ENCODE results near the gene AQP9.
A peak's percentile ranks its signal among the peaks of the same experiment; 100 is the strongest.

AQP9 gene

GRCh38 chr15:58141894-58142293 lies 3.7 kb downstream of the AQP9 start:
- no peak for DNase-seq (ENCODE audit: low spot score)

GRCh38 chr15:58142827-58143461 lies 4.8 kb downstream of the AQP9 start:
- DNase-seq (ENCODE audit: low spot score) = no peak

- no peak for DNase-seq (ENCODE audit: low spot score)
Observed at GRCh38 chr15:58145606-58146005, 7.4 kb downstream of the AQP9 start.

GRCh38 chr15:58146211-58146610 lies 8.0 kb downstream of the AQP9 start:
- no peak for DNase-seq (ENCODE audit: low spot score)

GRCh38 chr15:58146749-58147148 lies 8.6 kb downstream of the AQP9 start:
- peak; percentile 30 for DNase-seq (ENCODE audit: low spot score)

GRCh38 chr15:58147171-58147611 lies 9.0 kb downstream of the AQP9 start:
- peak; percentile 12 for DNase-seq (ENCODE audit: low spot score)

GRCh38 chr15:58148120-58148519 lies 9.9 kb downstream of the AQP9 start:
- no peak for DNase-seq (ENCODE audit: low spot score)

GRCh38 chr15:58148633-58149445 lies 10.7 kb downstream of the AQP9 start:
- DNase-seq (ENCODE audit: low spot score) = no peak

GRCh38 chr15:58154769-58155168 lies 16.6 kb downstream of the AQP9 start:
- no peak for DNase-seq (ENCODE audit: low spot score)

- no peak for DNase-seq (ENCODE audit: low spot score)
Observed at GRCh38 chr15:58159827-58160386, 21.7 kb downstream of the AQP9 start.

GRCh38 chr15:58161436-58161930 lies 23.3 kb downstream of the AQP9 start:
- no peak for DNase-seq (ENCODE audit: low spot score)

GRCh38 chr15:58163985-58164384 lies 25.8 kb downstream of the AQP9 start:
- no peak for DNase-seq (ENCODE audit: low spot score)

GRCh38 chr15:58164926-58165325 lies 26.7 kb downstream of the AQP9 start:
- DNase-seq (ENCODE audit: low spot score) = no peak

- peak; percentile 31 for DNase-seq (ENCODE audit: low spot score)
Observed at GRCh38 chr15:58165661-58166060, 27.5 kb downstream of the AQP9 start.

GRCh38 chr15:58167095-58167691 lies 29.0 kb downstream of the AQP9 start:
- no peak for DNase-seq (ENCODE audit: low spot score)

- no peak for DNase-seq (ENCODE audit: low spot score)
Observed at GRCh38 chr15:58169934-58170333, 31.8 kb downstream of the AQP9 start.

- no peak for DNase-seq (ENCODE audit: low spot score)
Observed at GRCh38 chr15:58171476-58172061, 33.4 kb downstream of the AQP9 start.

- DNase-seq (ENCODE audit: low spot score) = no peak
Observed at GRCh38 chr15:58174709-58175108, 36.5 kb downstream of the AQP9 start.

GRCh38 chr15:58175955-58176354 lies 37.8 kb downstream of the AQP9 start:
- no peak for DNase-seq (ENCODE audit: low spot score)

- DNase-seq (ENCODE audit: low spot score) = no peak
Observed at GRCh38 chr15:58178668-58179067, 40.5 kb downstream of the AQP9 start.

- DNase-seq (ENCODE audit: low spot score) = no peak
Observed at GRCh38 chr15:58179206-58179605, 41.0 kb downstream of the AQP9 start.

GRCh38 chr15:58179741-58180381 lies 41.7 kb downstream of the AQP9 start:
- no peak for DNase-seq (ENCODE audit: low spot score)

Data from pons (tissue), 1 donor.